ENCODE measurements around the gene TAP1. TPM values are rescaled to one million over a fixed set of nuclear protein-coding genes. Genes with fewer than 3 reads are reported as not detected.

TAP1 gene
- total RNA-seq, 1 experiment from 2014 or later: 13.6 TPM

DNA sequence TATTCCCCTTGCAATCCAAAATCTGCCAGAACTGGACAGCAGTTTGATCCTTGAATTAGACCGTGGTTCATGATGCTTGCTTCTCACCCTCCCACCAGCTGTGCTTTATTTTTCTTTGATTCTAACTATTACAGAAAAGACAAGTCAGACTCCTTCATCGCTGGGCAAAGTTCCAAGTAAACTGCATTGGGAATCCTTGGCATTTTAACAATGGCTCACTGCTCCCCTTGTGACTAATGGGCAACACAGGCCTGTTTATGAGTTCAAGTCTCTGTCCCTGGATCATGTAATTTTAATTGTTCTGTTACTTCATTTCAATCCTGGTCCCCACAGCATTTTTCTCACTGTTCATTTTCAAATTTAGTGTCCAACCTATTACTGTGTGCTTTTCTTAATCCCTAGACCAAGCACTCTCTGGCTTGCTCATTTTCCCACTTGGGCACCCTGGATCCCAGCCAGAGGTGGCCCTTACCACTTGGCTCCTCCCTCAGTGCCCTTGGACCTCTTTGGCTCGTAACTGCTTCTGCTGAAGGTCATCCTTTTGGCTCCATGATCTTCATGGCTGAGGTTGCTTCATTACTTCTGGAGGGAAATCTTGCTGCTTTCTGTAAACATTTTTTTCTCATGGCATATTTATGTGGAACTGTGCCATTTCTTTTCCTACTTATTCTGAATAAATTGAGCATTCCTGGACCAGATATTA lies 33.3 kb upstream of the TAP1 start (continued):
- TF ChIP-seq OVOL2 (CRISPR knock-in tag; IDR thresholded peaks at IDR 0.05; ENCODE audit: borderline replicate concordance): no peak

DNA sequence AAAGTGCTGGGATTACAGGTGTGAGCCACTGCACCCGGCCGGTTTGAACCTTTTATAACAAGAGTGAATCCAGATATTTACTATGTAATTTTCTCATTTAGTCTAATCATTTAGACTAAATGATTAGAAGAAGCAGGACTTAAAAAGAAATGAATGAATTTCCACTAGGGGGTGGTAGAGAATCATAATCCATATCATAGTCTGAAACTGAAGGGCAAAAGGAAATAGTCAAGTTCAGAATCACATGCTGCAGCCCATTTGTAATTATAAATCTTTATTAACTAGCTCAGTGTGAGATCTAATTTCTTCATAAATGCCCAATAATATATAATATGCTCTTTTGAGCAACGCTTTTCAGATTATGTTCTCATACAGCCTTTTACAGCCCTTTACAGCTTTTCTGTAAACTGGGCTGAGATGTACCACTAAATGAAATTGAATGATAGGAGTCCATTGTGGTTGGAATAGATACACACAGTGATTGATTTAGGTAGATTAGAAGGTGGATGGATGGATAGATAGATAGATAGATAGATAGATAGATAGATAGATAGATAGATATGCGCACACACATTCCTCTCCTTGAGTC lies 32.3 kb upstream of the TAP1 start:
- DNase-seq (ENCODE audit: low spot score) (no peak), ATAC-seq (no peak)
- no peaks in the 10 kb centered on the region for H3K9me3 Mint-ChIP-seq
- H3K27ac Mint-ChIP-seq: no peak overlapping the region
- H3K4me3 Mint-ChIP-seq: no peak overlapping the region
- POLR2A ChIA-PET: no interaction called here
- no peaks in the 10 kb centered on the region for H3K36me3 Mint-ChIP-seq
- CTCF ChIA-PET: interaction anchor here (0.7 to 3.2 kb wide), 10 partner anchors 15 to 99 kb away, joined by 3 to 33 read pairs (median 5); partner anchors contain the start of genes BRD2, HLA-DMA, PSMB9 and TAP1
- H3K4me1 Mint-ChIP-seq: no peaks in the 10 kb centered on the region
- peaks cover 9% of the 10 kb centered on the region for H3K27me3 Mint-ChIP-seq (ENCODE audit: low read depth)
- TF ChIP-seq, protein P1, sequence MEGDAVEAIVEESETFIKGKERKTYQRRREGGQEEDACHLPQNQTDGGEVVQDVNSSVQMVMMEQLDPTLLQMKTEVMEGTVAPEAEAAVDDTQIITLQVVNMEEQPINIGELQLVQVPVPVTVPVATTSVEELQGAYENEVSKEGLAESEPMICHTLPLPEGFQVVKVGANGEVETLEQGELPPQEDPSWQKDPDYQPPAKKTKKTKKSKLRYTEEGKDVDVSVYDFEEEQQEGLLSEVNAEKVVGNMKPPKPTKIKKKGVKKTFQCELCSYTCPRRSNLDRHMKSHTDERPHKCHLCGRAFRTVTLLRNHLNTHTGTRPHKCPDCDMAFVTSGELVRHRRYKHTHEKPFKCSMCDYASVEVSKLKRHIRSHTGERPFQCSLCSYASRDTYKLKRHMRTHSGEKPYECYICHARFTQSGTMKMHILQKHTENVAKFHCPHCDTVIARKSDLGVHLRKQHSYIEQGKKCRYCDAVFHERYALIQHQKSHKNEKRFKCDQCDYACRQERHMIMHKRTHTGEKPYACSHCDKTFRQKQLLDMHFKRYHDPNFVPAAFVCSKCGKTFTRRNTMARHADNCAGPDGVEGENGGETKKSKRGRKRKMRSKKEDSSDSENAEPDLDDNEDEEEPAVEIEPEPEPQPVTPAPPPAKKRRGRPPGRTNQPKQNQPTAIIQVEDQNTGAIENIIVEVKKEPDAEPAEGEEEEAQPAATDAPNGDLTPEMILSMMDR (IDR thresholded peaks at IDR 0.05): peak; percentile 14; the same call in 1 of the 2 replicates
- TF ChIP-seq GRHL2 (CRISPR knock-in tag; IDR thresholded peaks at IDR 0.05; ENCODE audit: insufficient replicate concordance, severe bottlenecking): no peak

DNA sequence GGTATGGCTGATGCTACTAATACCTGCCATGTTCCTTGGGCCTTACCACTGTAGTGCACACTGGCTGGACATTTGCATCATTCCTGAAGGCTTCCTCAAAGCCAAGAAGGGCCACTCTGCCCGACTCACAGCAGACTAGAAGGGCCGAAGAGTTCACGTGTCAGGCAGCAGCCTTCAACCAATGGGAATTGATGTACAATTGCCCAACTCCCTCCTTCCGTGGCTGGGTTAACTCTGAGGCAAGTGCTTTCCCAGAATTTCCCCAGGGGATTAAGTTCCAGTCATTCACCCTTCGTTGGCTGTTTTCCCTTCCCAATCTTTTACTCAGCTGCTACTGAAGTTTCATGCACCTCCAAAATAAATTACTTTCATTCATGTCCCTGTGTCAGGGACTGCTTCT lies 30.3 kb upstream of the TAP1 start:
- ChIA-PET CTCF (interaction anchor here (0.6 to 3.2 kb wide), 4 partner anchors 21 to 101 kb away, joined by 3 to 21 read pairs (median 6); partner anchors contain the start of gene TAP2), POLR2A (no interaction called here)
- Mint-ChIP-seq H3K27me3 (ENCODE audit: low read depth) (peaks cover 12% of the 10 kb centered on the region), H3K4me1 (no peaks in the 10 kb centered on the region), H3K9me3 (no peaks in the 10 kb centered on the region), H3K36me3 (no peaks in the 10 kb centered on the region), H3K27ac (no peak overlapping the region), H3K4me3 (no peak overlapping the region)
- TF ChIP-seq GABPB1 (CRISPR knock-in tag; IDR thresholded peaks at IDR 0.05) (no peak), ZNF232 (CRISPR knock-in tag; IDR thresholded peaks at IDR 0.05) (no peak), FOXJ3 (CRISPR knock-in tag; IDR thresholded peaks at IDR 0.05; ENCODE audit: borderline replicate concordance) (no peak)
- TF ChIP-seq, protein P2, sequence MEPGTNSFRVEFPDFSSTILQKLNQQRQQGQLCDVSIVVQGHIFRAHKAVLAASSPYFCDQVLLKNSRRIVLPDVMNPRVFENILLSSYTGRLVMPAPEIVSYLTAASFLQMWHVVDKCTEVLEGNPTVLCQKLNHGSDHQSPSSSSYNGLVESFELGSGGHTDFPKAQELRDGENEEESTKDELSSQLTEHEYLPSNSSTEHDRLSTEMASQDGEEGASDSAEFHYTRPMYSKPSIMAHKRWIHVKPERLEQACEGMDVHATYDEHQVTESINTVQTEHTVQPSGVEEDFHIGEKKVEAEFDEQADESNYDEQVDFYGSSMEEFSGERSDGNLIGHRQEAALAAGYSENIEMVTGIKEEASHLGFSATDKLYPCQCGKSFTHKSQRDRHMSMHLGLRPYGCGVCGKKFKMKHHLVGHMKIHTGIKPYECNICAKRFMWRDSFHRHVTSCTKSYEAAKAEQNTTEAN (CRISPR knock-in tag; IDR thresholded peaks at IDR 0.05): no peak
- TF ChIP-seq, protein P3, sequence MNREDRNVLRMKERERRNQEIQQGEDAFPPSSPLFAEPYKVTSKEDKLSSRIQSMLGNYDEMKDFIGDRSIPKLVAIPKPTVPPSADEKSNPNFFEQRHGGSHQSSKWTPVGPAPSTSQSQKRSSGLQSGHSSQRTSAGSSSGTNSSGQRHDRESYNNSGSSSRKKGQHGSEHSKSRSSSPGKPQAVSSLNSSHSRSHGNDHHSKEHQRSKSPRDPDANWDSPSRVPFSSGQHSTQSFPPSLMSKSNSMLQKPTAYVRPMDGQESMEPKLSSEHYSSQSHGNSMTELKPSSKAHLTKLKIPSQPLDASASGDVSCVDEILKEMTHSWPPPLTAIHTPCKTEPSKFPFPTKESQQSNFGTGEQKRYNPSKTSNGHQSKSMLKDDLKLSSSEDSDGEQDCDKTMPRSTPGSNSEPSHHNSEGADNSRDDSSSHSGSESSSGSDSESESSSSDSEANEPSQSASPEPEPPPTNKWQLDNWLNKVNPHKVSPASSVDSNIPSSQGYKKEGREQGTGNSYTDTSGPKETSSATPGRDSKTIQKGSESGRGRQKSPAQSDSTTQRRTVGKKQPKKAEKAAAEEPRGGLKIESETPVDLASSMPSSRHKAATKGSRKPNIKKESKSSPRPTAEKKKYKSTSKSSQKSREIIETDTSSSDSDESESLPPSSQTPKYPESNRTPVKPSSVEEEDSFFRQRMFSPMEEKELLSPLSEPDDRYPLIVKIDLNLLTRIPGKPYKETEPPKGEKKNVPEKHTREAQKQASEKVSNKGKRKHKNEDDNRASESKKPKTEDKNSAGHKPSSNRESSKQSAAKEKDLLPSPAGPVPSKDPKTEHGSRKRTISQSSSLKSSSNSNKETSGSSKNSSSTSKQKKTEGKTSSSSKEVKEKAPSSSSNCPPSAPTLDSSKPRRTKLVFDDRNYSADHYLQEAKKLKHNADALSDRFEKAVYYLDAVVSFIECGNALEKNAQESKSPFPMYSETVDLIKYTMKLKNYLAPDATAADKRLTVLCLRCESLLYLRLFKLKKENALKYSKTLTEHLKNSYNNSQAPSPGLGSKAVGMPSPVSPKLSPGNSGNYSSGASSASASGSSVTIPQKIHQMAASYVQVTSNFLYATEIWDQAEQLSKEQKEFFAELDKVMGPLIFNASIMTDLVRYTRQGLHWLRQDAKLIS (CRISPR knock-in tag; IDR thresholded peaks at IDR 0.05; ENCODE audit: borderline replicate concordance): no peak
- TF ChIP-seq, protein P4, sequence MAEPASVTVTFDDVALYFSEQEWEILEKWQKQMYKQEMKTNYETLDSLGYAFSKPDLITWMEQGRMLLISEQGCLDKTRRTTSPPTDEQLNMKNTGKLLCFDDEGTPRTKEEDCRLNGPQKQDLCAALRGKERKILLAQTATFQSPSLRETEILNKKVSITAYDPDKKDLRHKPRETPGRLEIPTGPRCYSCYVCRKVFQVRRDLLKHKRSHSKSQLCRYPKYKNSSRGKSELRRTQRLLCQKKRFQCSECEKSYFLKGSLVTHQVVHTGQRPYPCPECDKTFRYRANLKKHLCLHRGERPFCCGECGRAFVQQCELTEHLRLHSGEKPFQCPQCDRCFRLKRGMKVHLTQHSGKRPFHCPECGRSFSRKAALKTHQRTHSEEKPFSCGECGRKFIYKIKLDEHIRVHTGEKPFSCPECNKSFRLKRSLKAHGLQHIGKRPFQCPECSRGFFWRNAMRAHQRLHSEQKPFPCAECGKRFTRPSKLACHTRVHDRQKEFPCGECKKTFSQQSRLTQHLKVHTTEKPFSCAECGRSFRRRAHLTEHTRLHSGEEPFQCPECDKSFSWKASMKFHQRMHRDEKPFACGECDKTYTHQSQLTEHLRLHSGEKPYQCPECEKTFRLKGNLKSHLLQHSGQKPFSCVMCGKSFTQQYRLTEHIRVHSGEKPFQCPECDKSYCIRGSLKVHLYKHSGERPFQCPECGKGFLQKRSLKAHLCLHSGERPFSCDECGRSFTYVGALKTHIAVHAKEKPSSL (CRISPR knock-in tag; conservative IDR thresholded peaks at IDR 0.05): no peak
- DNase-seq (ENCODE audit: low spot score): no peak
- ATAC-seq: no peak
